GM12865 (cell line): ENCODE data around the gene GSC.

Experiments used
- DNase-seq: peaks from one replicate; pipeline ENCODE4 v3.0.0; 2010; ENCODE audit warnings: low read depth
- H3K4me3 ChIP-seq: 2 replicates; pipeline ENCODE4 v1.5.1; 2011; ENCODE audit warnings: mild to moderate bottlenecking, low read depth, low read length, control low read depth
- TF ChIP-seq, protein P1 (sequence below): IDR thresholded peaks from 2 replicates; pipeline ENCODE4 v1.5.1; 2011; ENCODE audit warnings: low read length, control low read depth, low read depth, inconsistent platforms; ENCODE audit not compliant: insufficient read depth; ENCODE audit errors: missing control alignments

The GSC gene

DNA sequence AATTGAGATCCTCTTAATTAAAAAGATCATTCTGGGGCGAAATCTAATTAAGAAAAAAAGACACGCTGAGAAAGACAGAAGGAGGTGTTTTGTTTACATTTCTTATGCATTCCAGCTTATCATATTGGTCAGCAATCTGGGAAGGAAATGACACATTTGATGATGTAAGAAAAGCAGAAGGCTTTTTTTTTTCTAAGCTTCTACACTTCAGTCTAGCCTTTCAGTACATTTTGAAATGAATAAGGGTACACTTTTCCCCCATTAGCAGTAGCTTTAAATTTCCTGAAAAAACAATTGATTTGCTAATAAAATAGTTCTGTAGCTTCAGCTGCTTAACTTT, 5.9 kb upstream of the GSC start:
- TF ChIP-seq, protein P1, sequence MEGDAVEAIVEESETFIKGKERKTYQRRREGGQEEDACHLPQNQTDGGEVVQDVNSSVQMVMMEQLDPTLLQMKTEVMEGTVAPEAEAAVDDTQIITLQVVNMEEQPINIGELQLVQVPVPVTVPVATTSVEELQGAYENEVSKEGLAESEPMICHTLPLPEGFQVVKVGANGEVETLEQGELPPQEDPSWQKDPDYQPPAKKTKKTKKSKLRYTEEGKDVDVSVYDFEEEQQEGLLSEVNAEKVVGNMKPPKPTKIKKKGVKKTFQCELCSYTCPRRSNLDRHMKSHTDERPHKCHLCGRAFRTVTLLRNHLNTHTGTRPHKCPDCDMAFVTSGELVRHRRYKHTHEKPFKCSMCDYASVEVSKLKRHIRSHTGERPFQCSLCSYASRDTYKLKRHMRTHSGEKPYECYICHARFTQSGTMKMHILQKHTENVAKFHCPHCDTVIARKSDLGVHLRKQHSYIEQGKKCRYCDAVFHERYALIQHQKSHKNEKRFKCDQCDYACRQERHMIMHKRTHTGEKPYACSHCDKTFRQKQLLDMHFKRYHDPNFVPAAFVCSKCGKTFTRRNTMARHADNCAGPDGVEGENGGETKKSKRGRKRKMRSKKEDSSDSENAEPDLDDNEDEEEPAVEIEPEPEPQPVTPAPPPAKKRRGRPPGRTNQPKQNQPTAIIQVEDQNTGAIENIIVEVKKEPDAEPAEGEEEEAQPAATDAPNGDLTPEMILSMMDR, result no peak
- no peak overlapping the region for H3K4me3 ChIP-seq
- no peak for DNase-seq

DNA sequence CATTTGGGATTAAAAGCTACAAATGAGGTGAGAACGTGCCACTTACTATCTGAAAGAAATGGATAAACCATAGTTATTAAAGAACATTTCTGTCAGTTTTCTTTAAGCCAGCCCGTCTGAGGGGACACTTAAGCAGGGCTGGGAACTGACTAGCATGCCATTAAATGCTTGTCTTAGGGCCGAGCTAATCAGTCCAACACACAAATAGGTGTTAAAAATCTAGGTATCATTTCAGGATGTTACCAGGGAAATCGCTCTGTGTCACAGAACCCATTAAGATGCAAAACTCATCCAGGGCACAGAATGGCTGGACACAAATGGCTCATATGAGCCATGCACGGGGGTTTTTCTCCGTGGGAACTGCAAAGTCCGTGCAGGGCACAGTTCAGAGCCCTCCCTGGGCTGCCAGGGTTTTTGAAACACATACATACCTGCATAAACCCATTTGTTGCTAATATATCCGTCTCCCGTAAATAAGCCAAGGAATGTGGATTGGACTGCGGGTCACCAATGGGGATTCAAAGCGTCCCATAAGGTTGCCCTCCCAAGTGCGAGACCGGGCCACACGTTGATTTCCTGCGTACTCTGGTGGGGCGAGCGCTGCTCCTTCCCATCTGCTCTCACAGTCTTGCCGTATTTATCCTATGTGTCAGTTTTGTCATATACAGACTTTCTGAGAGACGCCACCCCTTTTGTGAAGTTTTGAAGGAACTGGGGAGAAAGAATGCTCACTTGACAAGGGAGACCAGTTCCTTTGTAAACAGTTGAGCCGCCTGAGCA, 5.4 kb upstream of the GSC start:
- DNase-seq, result no peak
- H3K4me3 ChIP-seq, result no peak overlapping the region
- TF ChIP-seq, protein P1, result no peak

DNA sequence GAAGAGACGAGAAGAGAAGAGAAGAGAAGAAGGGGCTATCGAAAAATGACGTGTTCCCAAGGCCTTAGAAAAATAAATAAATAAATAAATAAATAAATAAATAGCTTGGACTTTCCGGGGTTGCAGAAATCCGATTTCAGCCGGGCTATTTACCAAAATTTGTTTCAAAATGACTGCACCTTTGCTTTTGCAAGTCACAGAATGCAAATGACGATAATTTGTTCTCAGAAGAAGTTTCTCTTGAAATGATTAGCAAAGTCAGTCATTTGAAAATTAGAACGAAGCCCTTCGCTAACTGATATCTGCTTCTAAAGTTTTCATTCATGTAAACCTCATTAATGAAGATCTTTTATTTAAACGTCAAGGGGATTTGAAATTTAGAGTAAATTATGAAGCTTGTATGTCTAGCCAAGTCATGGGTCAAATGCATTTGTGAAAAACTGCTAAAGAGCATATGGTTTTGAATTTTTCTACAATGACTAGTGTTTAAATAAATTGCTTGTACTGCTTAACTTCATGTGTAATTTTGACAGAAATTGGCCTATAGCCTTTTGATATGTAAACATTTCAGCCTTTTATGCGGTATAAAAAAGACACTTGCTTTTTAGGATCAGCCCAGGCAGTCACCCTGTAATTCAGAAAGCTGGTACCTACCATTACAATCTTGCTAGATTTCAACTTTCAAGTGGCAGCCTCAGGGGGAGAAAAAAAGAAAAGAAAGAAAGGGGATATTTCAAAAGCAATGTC, 4.6 kb upstream of the GSC start:
- no peak overlapping the region for H3K4me3 ChIP-seq
- peak; percentile 16 for DNase-seq
- TF ChIP-seq, protein P1, result no peak

DNA sequence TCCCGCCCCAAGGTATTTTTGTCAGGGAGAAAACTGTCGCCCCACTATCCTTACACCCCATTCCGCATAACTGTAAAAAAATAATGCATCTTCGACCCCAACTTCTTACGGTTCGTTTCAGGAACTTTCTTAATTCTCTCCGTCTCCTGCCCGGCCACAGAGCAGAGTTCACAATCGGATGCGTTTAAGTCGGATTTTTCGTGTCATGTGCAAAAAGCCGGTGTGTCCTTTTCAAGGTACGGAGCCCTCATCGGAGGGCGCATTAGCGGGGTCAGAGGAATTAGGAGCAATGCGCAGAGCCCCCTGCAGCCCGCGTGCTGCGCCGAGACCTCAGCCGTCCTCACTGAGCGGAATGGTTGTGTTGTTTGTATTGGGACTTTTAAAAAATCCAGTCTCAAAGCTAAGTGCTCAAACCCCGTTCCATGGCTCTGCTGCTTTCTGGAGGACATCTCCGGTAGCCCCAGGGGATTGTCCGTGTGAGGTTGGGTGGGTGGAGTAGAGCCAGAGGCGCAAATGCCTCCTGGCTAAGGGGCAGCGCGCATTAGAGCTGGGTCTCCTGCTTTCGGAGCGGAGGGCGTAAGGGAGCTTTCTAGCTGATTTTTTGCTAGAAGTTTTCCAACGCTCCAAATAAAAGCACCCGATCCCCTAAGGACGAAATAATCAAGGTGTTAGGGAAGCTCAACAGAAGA, 3.9 kb upstream of the GSC start:
- TF ChIP-seq, protein P1, result no peak
- H3K4me3 ChIP-seq, result no peak overlapping the region
- no peak for DNase-seq

DNA sequence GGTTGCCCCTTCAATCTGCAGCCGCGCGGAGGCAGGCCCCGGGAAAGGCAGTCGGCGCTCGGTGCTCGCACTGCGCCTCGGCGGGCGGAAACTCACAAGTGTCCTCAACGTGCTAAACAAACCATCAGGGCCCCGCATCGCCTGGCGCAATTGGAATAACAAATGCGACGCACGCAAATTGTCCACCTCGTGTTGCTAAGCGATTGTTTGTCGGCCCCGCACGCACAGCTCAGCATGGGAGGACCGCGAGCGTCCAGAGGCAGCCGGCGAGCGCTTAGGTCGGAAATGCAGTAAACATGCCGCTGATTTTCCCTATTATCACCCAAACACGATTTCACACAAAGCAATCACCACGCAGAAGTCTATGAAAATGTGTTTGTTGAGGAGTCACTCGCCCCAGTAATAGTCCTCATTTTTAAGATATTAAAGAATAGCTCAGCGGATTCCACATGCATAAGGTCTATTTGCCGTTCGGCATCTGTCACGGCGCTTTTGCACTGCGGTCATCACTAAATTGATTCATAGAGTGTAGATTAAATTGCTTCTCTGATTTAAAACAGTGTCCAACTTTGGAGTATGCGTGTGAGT, 3.2 kb upstream of the GSC start:
- no peak for DNase-seq
- TF ChIP-seq, protein P1, result no peak
- no peak overlapping the region for H3K4me3 ChIP-seq

DNA sequence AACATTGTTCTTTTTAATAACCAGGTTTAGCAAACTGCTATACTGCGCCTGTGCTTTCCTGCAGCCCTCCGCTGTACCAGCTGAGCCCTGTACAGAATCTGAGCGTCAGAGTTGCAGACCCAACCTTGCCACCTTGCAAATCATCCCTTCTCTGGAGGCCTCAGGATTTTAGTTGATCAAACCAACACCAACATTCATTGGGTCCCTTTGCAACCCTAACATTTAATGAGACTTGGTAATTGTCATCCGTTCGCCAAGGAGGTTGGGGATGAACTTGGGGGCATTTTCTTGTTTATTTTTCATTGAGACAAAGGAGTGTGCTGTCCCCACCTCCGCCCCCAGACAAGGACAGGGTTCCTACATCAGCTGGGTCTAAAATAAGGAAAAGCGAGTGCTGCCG, 2.6 kb upstream of the GSC start:
- no peak for DNase-seq
- TF ChIP-seq, protein P1, result no peak
- H3K4me3 ChIP-seq, result no peak overlapping the region
